ENCODE data around the gene B4GALT5. TPM values are rescaled to one million over a fixed set of nuclear protein-coding genes. Genes with fewer than 3 reads are reported as not detected.
A peak's percentile ranks its signal among the peaks of the same experiment; 100 is the strongest.
"Not testable (repeated sequence)": the region's sequence is repeated elsewhere in the genome, so short reads cannot be mapped to it uniquely, and the experiment has no call there.

Gene B4GALT5
- total and polyA plus RNA-seq, 7 experiments from 2014 or later, result 0.14 to 23.1 (median 3.6) TPM

- Histone ChIP-seq H3K9me3 (ENCODE audit: control insufficient read depth in 2 of 3, low read length in 3 of 3) (no peaks in the 10 kb centered on the region), H3K4me3 (ENCODE audit: low read length) (no peak overlapping the region), H3K27ac (ENCODE audit: low read depth, low read length) (no peak overlapping the region), H3K27me3 (ENCODE audit: control insufficient read depth in 2 of 2, insufficient read depth in 2 of 2, low read length in 2 of 2) (no peaks in the 10 kb centered on the region), H3K36me3 (ENCODE audit: control insufficient read depth in 2 of 3, insufficient read depth in 3 of 3, low read length in 3 of 3) (no peaks in the 10 kb centered on the region), H3K4me1 (ENCODE audit: control insufficient read depth in 2 of 2, insufficient read depth in 2 of 2, low read length in 2 of 2) (peaks cover 0 to 11% of the 10 kb centered on the region in 2 donors)
- H3K4me1 Mint-ChIP-seq, result peaks cover 22 to 53% (median 36%) of the 10 kb centered on the region in 7 donors
- H3K9me3 Mint-ChIP-seq, result no peaks in the 10 kb centered on the region
- no peaks in the 10 kb centered on the region for H3K27me3 Mint-ChIP-seq
- H3K36me3 Mint-ChIP-seq, result peaks cover 0 to 4% (median 0%) of the 10 kb centered on the region in 5 donors
- POLR2A ChIA-PET, result interaction anchor here (0.7 kb wide), 1 partner anchor 18 kb away, joined by 3 read pairs; no protein-coding TSS in a partner anchor
- no peak for DNase-seq
- no peak overlapping the region for H3K27ac Mint-ChIP-seq
- intact Hi-C loops (cut with micrococcal nuclease), result no loop called here
- ATAC-seq, result no peak
- H3K4me3 Mint-ChIP-seq, result no peak overlapping the region
- CTCF ChIA-PET, result interaction anchor here (0.7 kb wide), 1 partner anchor 270 kb away, joined by 6 read pairs; no protein-coding TSS in a partner anchor
Measured at GRCh38 chr20:49706630-49707091, 7.0 kb downstream of the B4GALT5 start.

GRCh38 chr20:49705893-49706292 is 7.8 kb downstream of the B4GALT5 start:
- H3K9me3 Mint-ChIP-seq; H3K9me3 ChIP-seq (ENCODE audit: control insufficient read depth in 2 of 3, low read length in 3 of 3); H3K27ac ChIP-seq (ENCODE audit: low read depth, low read length); H3K4me3 ChIP-seq (ENCODE audit: low read length); ATAC-seq; H3K27me3 ChIP-seq (ENCODE audit: control insufficient read depth in 2 of 2, insufficient read depth in 2 of 2, low read length in 2 of 2); H3K4me3 Mint-ChIP-seq; H3K36me3 ChIP-seq (ENCODE audit: control insufficient read depth in 2 of 3, insufficient read depth in 3 of 3, low read length in 3 of 3); H3K27me3 Mint-ChIP-seq; H3K27ac Mint-ChIP-seq; intact Hi-C loops (cut with micrococcal nuclease); H3K36me3 Mint-ChIP-seq; DNase-seq: not testable (repeated sequence)
- peaks cover 0 to 14% of the 10 kb centered on the region in 2 donors for H3K4me1 ChIP-seq (ENCODE audit: control insufficient read depth in 2 of 2, insufficient read depth in 2 of 2, low read length in 2 of 2)
- ChIA-PET CTCF (interaction anchor here (0.6 to 0.7 kb wide), 2 partner anchors 115 to 271 kb away, joined by 3 to 6 read pairs; no protein-coding TSS in a partner anchor), POLR2A (interaction anchor here (0.7 kb wide), 1 partner anchor 17 kb away, joined by 3 read pairs; no protein-coding TSS in a partner anchor)
- peaks cover 17 to 50% (median 28%) of the 10 kb centered on the region in 7 donors for H3K4me1 Mint-ChIP-seq

DNA sequence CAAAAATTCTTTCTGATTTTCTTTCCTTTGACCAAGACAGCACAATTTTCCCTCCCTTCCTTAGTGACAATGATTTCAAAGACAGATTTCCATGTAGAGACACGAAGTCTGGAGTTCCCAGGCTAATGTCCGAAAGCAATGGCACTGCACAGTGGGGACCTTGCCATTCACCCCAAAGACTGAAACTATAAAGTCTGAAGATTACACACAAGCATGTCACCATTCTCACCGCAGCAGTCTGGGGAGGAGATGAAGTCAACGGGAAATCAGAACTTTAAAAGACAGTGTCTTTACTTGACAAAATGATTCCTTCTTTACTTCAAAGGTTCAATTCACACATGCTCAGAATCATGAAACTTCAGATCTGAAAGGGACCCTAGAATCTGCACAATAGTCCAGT is 8.3 kb downstream of the B4GALT5 start:
- intact Hi-C loops (cut with micrococcal nuclease), result no loop called here
- Histone ChIP-seq H3K27ac (ENCODE audit: low read depth, low read length) (no peak overlapping the region), H3K9me3 (ENCODE audit: control insufficient read depth in 2 of 3, low read length in 3 of 3) (no peaks in the 10 kb centered on the region), H3K36me3 (ENCODE audit: control insufficient read depth in 2 of 3, insufficient read depth in 3 of 3, low read length in 3 of 3) (no peaks in the 10 kb centered on the region), H3K27me3 (ENCODE audit: control insufficient read depth in 2 of 2, insufficient read depth in 2 of 2, low read length in 2 of 2) (no peaks in the 10 kb centered on the region), H3K4me3 (ENCODE audit: low read length) (no peak overlapping the region), H3K4me1 (ENCODE audit: control insufficient read depth in 2 of 2, insufficient read depth in 2 of 2, low read length in 2 of 2) (peaks cover 0 to 20% of the 10 kb centered on the region in 2 donors)
- Mint-ChIP-seq H3K27me3 (no peaks in the 10 kb centered on the region), H3K9me3 (no peaks in the 10 kb centered on the region), H3K36me3 (peaks cover 0 to 4% (median 0%) of the 10 kb centered on the region in 5 donors), H3K4me1 (peaks cover 16 to 48% (median 23%) of the 10 kb centered on the region in 7 donors), H3K4me3 (peak overlapping the region in 1 of 10 donors; percentile 56), H3K27ac (peak overlapping the region in 3 of 9 donors; percentile 15 to 58 (median 36))
- no peak for ATAC-seq
- DNase-seq, result no peak
- ChIA-PET CTCF (no interaction called here), POLR2A (no interaction called here)

GRCh38 chr20:49704932-49705336 is 8.7 kb downstream of the B4GALT5 start:
- ChIA-PET POLR2A (no interaction called here), CTCF (no interaction called here)
- Histone ChIP-seq H3K4me3 (ENCODE audit: low read length) (no peak overlapping the region), H3K9me3 (ENCODE audit: control insufficient read depth in 2 of 3, low read length in 3 of 3) (no peaks in the 10 kb centered on the region), H3K27ac (ENCODE audit: low read depth, low read length) (no peak overlapping the region), H3K4me1 (ENCODE audit: control insufficient read depth in 2 of 2, insufficient read depth in 2 of 2, low read length in 2 of 2) (peaks cover 0 to 22% of the 10 kb centered on the region in 2 donors), H3K27me3 (ENCODE audit: control insufficient read depth in 2 of 2, insufficient read depth in 2 of 2, low read length in 2 of 2) (no peaks in the 10 kb centered on the region), H3K36me3 (ENCODE audit: control insufficient read depth in 2 of 3, insufficient read depth in 3 of 3, low read length in 3 of 3) (no peaks in the 10 kb centered on the region)
- Mint-ChIP-seq H3K4me3 (no peak overlapping the region), H3K27me3 (no peaks in the 10 kb centered on the region), H3K9me3 (no peaks in the 10 kb centered on the region), H3K36me3 (peaks cover 0 to 4% (median 0%) of the 10 kb centered on the region in 5 donors), H3K4me1 (peaks cover 17 to 47% (median 23%) of the 10 kb centered on the region in 7 donors), H3K27ac (no peak overlapping the region)
- DNase-seq (no peak), ATAC-seq (no peak)
- intact Hi-C loops (cut with micrococcal nuclease), result no loop called here

DNA sequence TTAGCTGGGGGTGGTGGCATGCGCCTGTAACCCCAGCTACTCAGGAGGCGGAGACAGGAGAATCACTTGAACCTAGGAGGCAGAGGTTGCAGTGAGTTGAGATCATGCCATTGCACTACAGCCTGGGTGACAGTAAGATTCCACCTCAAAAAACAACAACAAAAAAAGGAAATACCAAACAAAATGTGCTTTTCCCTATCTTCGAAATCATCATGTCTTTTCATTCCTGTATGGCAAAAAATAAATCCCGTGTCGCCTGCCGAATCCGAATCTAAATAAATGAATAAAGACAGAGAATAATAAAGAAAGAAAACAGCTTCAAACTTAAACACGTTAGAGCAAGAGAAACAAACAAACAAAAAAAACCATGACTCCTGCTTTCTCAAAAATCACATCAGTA is 11.8 kb downstream of the B4GALT5 start:
- H3K36me3 ChIP-seq (ENCODE audit: control insufficient read depth in 2 of 3, insufficient read depth in 3 of 3, low read length in 3 of 3), result no peaks in the 10 kb centered on the region
- H3K27ac ChIP-seq (ENCODE audit: low read depth, low read length), result no peak overlapping the region
- DNase-seq, result no peak
- no peaks in the 10 kb centered on the region for H3K9me3 ChIP-seq (ENCODE audit: control insufficient read depth in 2 of 3, low read length in 3 of 3)
- ATAC-seq, result no peak
- no peak overlapping the region for H3K4me3 ChIP-seq (ENCODE audit: low read length)
- Mint-ChIP-seq H3K27ac (peak overlapping the region in 2 of 9 donors; percentile 51 to 66), H3K9me3 (no peaks in the 10 kb centered on the region), H3K36me3 (peaks cover 0 to 9% (median 0%) of the 10 kb centered on the region in 5 donors), H3K27me3 (no peaks in the 10 kb centered on the region), H3K4me3 (no peak overlapping the region), H3K4me1 (peaks cover 25 to 60% (median 36%) of the 10 kb centered on the region in 7 donors)
- peaks cover 0 to 41% of the 10 kb centered on the region in 2 donors for H3K4me1 ChIP-seq (ENCODE audit: control insufficient read depth in 2 of 2, insufficient read depth in 2 of 2, low read length in 2 of 2)
- intact Hi-C loops (cut with micrococcal nuclease), result no loop called here
- ChIA-PET POLR2A (no interaction called here), CTCF (no interaction called here)
- H3K27me3 ChIP-seq (ENCODE audit: control insufficient read depth in 2 of 2, insufficient read depth in 2 of 2, low read length in 2 of 2), result no peaks in the 10 kb centered on the region

GRCh38 chr20:49701241-49701790 is 12.4 kb downstream of the B4GALT5 start:
- Histone ChIP-seq H3K36me3 (ENCODE audit: control insufficient read depth in 2 of 3, insufficient read depth in 3 of 3, low read length in 3 of 3) (no peaks in the 10 kb centered on the region), H3K4me3 (ENCODE audit: low read length) (no peak overlapping the region), H3K9me3 (ENCODE audit: control insufficient read depth in 2 of 3, low read length in 3 of 3) (no peaks in the 10 kb centered on the region), H3K27me3 (ENCODE audit: control insufficient read depth in 2 of 2, insufficient read depth in 2 of 2, low read length in 2 of 2) (no peaks in the 10 kb centered on the region), H3K4me1 (ENCODE audit: control insufficient read depth in 2 of 2, insufficient read depth in 2 of 2, low read length in 2 of 2) (peaks cover 0 to 42% of the 10 kb centered on the region in 2 donors), H3K27ac (ENCODE audit: low read depth, low read length) (no peak overlapping the region)
- CTCF ChIA-PET, result no interaction called here
- H3K36me3 Mint-ChIP-seq, result peaks cover 0 to 9% (median 0%) of the 10 kb centered on the region in 5 donors
- peak overlapping the region in 1 of 9 donors; percentile 66 for H3K27ac Mint-ChIP-seq
- H3K4me1 Mint-ChIP-seq, result peaks cover 22 to 57% (median 31%) of the 10 kb centered on the region in 7 donors
- intact Hi-C loops (cut with micrococcal nuclease), result no loop called here
- H3K4me3 Mint-ChIP-seq, result peak overlapping the region in 1 of 10 donors; percentile 9
- H3K27me3 Mint-ChIP-seq, result no peaks in the 10 kb centered on the region
- ATAC-seq, result peak; percentile 49
- H3K9me3 Mint-ChIP-seq, result no peaks in the 10 kb centered on the region
- DNase-seq, result no peak
- POLR2A ChIA-PET, result no interaction called here
